Measurements from ENCODE around the gene TIMM21.

Gene TIMM21

GRCh38 chr18:74146756-74147155 lies 1.6 kb upstream of the TIMM21 start:
- DNase-seq (ENCODE audit: low read depth), result peak; percentile 20
- no peak for TF ChIP-seq CTCF (conservative IDR thresholded peaks at IDR 0.05; ENCODE audit: low read depth, low read length)
- H3K4me3 ChIP-seq (ENCODE audit: low read depth, low read length), result no peak overlapping the region

GRCh38 chr18:74147491-74147778 lies 888 bp upstream of the TIMM21 start:
- peak overlapping the region; percentile 86 for H3K4me3 ChIP-seq (ENCODE audit: low read depth, low read length)
- DNase-seq (ENCODE audit: low read depth), result no peak
- no peak for TF ChIP-seq CTCF (conservative IDR thresholded peaks at IDR 0.05; ENCODE audit: low read depth, low read length)

GRCh38 chr18:74148543-74149070 lies 284 bp downstream of the TIMM21 start:
- no peak for DNase-seq (ENCODE audit: low read depth)
- H3K4me3 ChIP-seq (ENCODE audit: low read depth, low read length), result peak overlapping the region; percentile 86
- TF ChIP-seq CTCF (conservative IDR thresholded peaks at IDR 0.05; ENCODE audit: low read depth, low read length), result no peak

GRCh38 chr18:74149878-74150277 lies 1.6 kb downstream of the TIMM21 start:
- H3K4me3 ChIP-seq (ENCODE audit: low read depth, low read length), result no peak overlapping the region
- DNase-seq (ENCODE audit: low read depth), result no peak
- no peak for TF ChIP-seq CTCF (conservative IDR thresholded peaks at IDR 0.05; ENCODE audit: low read depth, low read length)

GRCh38 chr18:74152270-74152669 lies 3.9 kb downstream of the TIMM21 start:
- TF ChIP-seq CTCF (conservative IDR thresholded peaks at IDR 0.05; ENCODE audit: low read depth, low read length), result no peak
- no peak for DNase-seq (ENCODE audit: low read depth)
- no peak overlapping the region for H3K4me3 ChIP-seq (ENCODE audit: low read depth, low read length)

GRCh38 chr18:74152857-74153256 lies 4.5 kb downstream of the TIMM21 start:
- H3K4me3 ChIP-seq (ENCODE audit: low read depth, low read length), result no peak overlapping the region
- no peak for DNase-seq (ENCODE audit: low read depth)
- TF ChIP-seq CTCF (conservative IDR thresholded peaks at IDR 0.05; ENCODE audit: low read depth, low read length), result peak; percentile 32

GRCh38 chr18:74153377-74153776 lies 5.1 kb downstream of the TIMM21 start:
- DNase-seq (ENCODE audit: low read depth), result no peak
- no peak overlapping the region for H3K4me3 ChIP-seq (ENCODE audit: low read depth, low read length)

More at GRCh38 chr18:74153377-74153776, 5.1 kb downstream of the TIMM21 start:
- no peak for TF ChIP-seq CTCF (conservative IDR thresholded peaks at IDR 0.05; ENCODE audit: low read depth, low read length)

Data from choroid plexus epithelial cell (primary cell).